ENCODE measurements around the gene PAK4.

GRCh38 chr19:39195755-39196154 is 70.2 kb downstream of the PAK4 start:
- TF ChIP-seq ATF3 (IDR thresholded peaks at IDR 0.05): no peak
- TF ChIP-seq CTCF (IDR thresholded peaks at IDR 0.05 in 2 of 3, conservative IDR thresholded peaks at IDR 0.05 in 1 of 3; ENCODE audit: borderline replicate concordance in 1 of 3, insufficient read depth in 1 of 3, low read depth in 2 of 3, low read length in 2 of 3): no peak
- no peak for TF ChIP-seq ZBTB33 (IDR thresholded peaks at IDR 0.05; ENCODE audit: extremely low read depth, insufficient replicate concordance, low read length)
- TF ChIP-seq SIN3A (IDR thresholded peaks at IDR 0.05; ENCODE audit: low read depth): no peak
- TF ChIP-seq EGR1 (IDR thresholded peaks at IDR 0.05; ENCODE audit: low read depth): no peak
- no peak for TF ChIP-seq POLR2AphosphoS5 (IDR thresholded peaks at IDR 0.05; ENCODE audit: low read depth, low read length)
